Upper lobe of right lung (tissue), 1 donor: ENCODE data around the gene POU2F1. TPM values are rescaled to one million over a fixed set of nuclear protein-coding genes. Genes with fewer than 3 reads are reported as not detected.

Experiments used
- ATAC-seq: fragments of 200-7000 bp; cut with Tn5 transposase; one replicate; pipeline ENCODE4 v1.9.1; 2020; ENCODE audit warnings: mild to moderate bottlenecking, moderate library complexity
- DNase-seq: peaks from one replicate; pipeline ENCODE4 v3.0.0-alpha.2; 2020
- H3K27ac ChIP-seq: fragments of 200-600 bp; one replicate; pipeline ENCODE4 v1.8.0; 2022
- H3K27me3 ChIP-seq: fragments of 200-600 bp; one replicate; pipeline ENCODE4 v1.8.0; 2022; ENCODE audit warnings: mild to moderate bottlenecking
- H3K36me3 ChIP-seq: fragments of 200-600 bp; one replicate; pipeline ENCODE4 v1.8.0; 2022
- H3K4me1 ChIP-seq: fragments of 200-600 bp; one replicate; pipeline ENCODE4 v1.8.0; 2022
- H3K4me3 ChIP-seq: fragments of 200-600 bp; one replicate; pipeline ENCODE4 v1.8.0; 2022; ENCODE audit warnings: mild to moderate bottlenecking
- H3K9me3 ChIP-seq: fragments of 200-600 bp; one replicate; pipeline ENCODE4 v1.8.0; 2022
- CTCF ChIP-seq: fragments of 200-600 bp; IDR thresholded peaks from one replicate; pipeline ENCODE4 v1.8.0; 2022; ENCODE audit warnings: antibody characterized with exemption
- intact Hi-C: fragments of 100-400 bp; cut with DNase I; formaldehyde crosslinking; loops from one replicate; pipeline ENCODE4 v1.11.0; 2022
- total RNA-seq: library from RNA; stranded (reverse); fragmentation: NEBNext Ultra II Directional; extraction: Animal tissue kit (Norgen Biotek cat#: 25700); gene quantifications from one replicate; pipeline ENCODE4 v1.2.1, GENCODE V29; 2021
- donor health status: DM: no; HTN: yes; CAD: no; lungs with severe emphysema.

Gene POU2F1
- total RNA-seq, 1 donor from 2014 or later = 15.3 TPM

GRCh38 chr1:167289966-167290365 lies 69.3 kb downstream of the POU2F1 start:
- Histone ChIP-seq H3K27me3 (no peaks in the 10 kb centered on the region), H3K27ac (no peak overlapping the region), H3K36me3 (no peaks in the 10 kb centered on the region), H3K4me3 (no peak overlapping the region), H3K4me1 (peaks cover 9% of the 10 kb centered on the region), H3K9me3 (no peaks in the 10 kb centered on the region)
- ATAC-seq (no peak), DNase-seq (no peak)
- intact Hi-C loops = no loop called here
- TF ChIP-seq CTCF = no peak

- H3K4me3 ChIP-seq = no peak overlapping the region
- no peak for DNase-seq
- peaks cover 12% of the 10 kb centered on the region for H3K4me1 ChIP-seq
- H3K9me3 ChIP-seq = no peaks in the 10 kb centered on the region
- no peaks in the 10 kb centered on the region for H3K36me3 ChIP-seq
- intact Hi-C loops = no loop called here
- no peak for TF ChIP-seq CTCF
- no peak for ATAC-seq
- H3K27ac ChIP-seq = no peak overlapping the region
- H3K27me3 ChIP-seq = no peaks in the 10 kb centered on the region
These were observed 71.0 kb downstream of the POU2F1 start for GRCh38 chr1:167291539-167292185.

DNA sequence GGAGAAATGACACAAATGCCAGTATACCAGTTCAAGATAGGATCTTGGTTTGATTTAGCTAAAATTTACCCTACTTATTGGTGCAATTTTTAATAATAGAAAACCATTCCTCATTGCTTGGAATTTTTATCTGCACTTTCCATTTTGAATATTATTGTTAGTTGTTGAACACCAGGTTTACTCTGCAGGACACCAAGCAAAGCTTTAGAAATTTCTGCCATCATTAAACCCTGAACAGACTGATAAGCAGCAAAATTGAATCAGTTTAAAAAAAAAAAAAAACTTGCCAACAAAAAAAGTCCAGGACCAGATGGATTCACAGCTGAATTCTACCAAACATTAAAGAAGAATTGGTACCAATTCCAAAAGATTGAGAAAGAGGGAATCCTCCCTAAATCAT lies 71.5 kb downstream of the POU2F1 start:
- no peak overlapping the region for H3K4me3 ChIP-seq
- H3K9me3 ChIP-seq = no peaks in the 10 kb centered on the region
- no peak for DNase-seq
- intact Hi-C loops = no loop called here
- no peak for TF ChIP-seq CTCF
- peaks cover 14% of the 10 kb centered on the region for H3K4me1 ChIP-seq
- no peak overlapping the region for H3K27ac ChIP-seq
- ATAC-seq = no peak
- H3K36me3 ChIP-seq = no peaks in the 10 kb centered on the region
- no peaks in the 10 kb centered on the region for H3K27me3 ChIP-seq

- no peak for DNase-seq
- peaks cover 22% of the 10 kb centered on the region for H3K4me1 ChIP-seq
These were observed 72.4 kb downstream of the POU2F1 start for GRCh38 chr1:167293057-167293456.

GRCh38 chr1:167294528-167294927 lies 73.8 kb downstream of the POU2F1 start:
- H3K27me3 ChIP-seq = no peaks in the 10 kb centered on the region
- DNase-seq = no peak
- H3K4me3 ChIP-seq = no peak overlapping the region
- intact Hi-C loops = no loop called here
- no peak for TF ChIP-seq CTCF
- H3K4me1 ChIP-seq = peaks cover 29% of the 10 kb centered on the region
- no peak for ATAC-seq
- H3K27ac ChIP-seq = no peak overlapping the region
- H3K36me3 ChIP-seq = no peaks in the 10 kb centered on the region
- no peaks in the 10 kb centered on the region for H3K9me3 ChIP-seq

More at GRCh38 chr1:167293057-167293456, 72.4 kb downstream of the POU2F1 start:
- intact Hi-C loops = no loop called here
- H3K27ac ChIP-seq = no peak overlapping the region
- ATAC-seq = no peak
- no peaks in the 10 kb centered on the region for H3K27me3 ChIP-seq
- H3K9me3 ChIP-seq = no peaks in the 10 kb centered on the region
- no peak for TF ChIP-seq CTCF
- no peak overlapping the region for H3K4me3 ChIP-seq
- H3K36me3 ChIP-seq = no peaks in the 10 kb centered on the region
